SK-N-SH (cell line): ENCODE results near the gene ZNF484. TPM values are rescaled to one million over a fixed set of nuclear protein-coding genes. Genes with fewer than 3 reads are reported as not detected.

ENCODE experiments used
- CTCF ChIA-PET: fragments of 300-600, 350-600 bp; formaldehyde crosslinking; extraction: SDS; loops from one replicate; lab custom pipeline; 2021; lab: Yijun Ruan, JAX
- POLR2A ChIA-PET: fragments of 350-600 bp; sonication (Branson Sonifier 250); formaldehyde crosslinking; extraction: SDS; loops from one replicate; lab custom pipeline; 2020; ENCODE audit warnings: antibody characterized with exemption, inconsistent platforms; lab: Yijun Ruan, JAX
- DNase-seq: peaks from one replicate; pipeline ENCODE4 v3.0.0; 2012
- H2AFZ ChIP-seq: fragments of 200-600 bp; sonication (generic); 2 replicates; pipeline ENCODE4 v1.8.1; 2016; ENCODE audit warnings: antibody characterized with exemption, mild to moderate bottlenecking, low read depth
- H3F3A ChIP-seq: fragments of 200-600 bp; sonication (generic); replicated peaks from 2 replicates; pipeline ENCODE3; 2016; ENCODE audit warnings: antibody characterized with exemption, mild to moderate bottlenecking; ENCODE audit not compliant: insufficient read depth
- H3K27ac ChIP-seq, 2 experiments: fragments of 200-500 bp in 1 of 2; fragments of 200-600 bp in 1 of 2; sonication (Bioruptor generic) in 1 of 2; sonication (generic), shearing (Covaris generic) in 1 of 2; 2 replicates each; pipeline versions ENCODE4 v1.5.1 to v1.6.1; 2014 to 2016; ENCODE audit warnings: low read depth in 2 of 2, inconsistent platforms in 1 of 2, low read length in 1 of 2, mild to moderate bottlenecking in 1 of 2, mixed read lengths in 1 of 2
- H3K27me3 ChIP-seq: fragments of 200-600 bp; sonication (generic), shearing (Covaris generic); 2 replicates; pipeline ENCODE4 v1.6.1; 2016; ENCODE audit warnings: mixed run types; ENCODE audit not compliant: insufficient read depth
- H3K36me3 ChIP-seq, 2 experiments: fragments of 200-500 bp in 1 of 2; fragments of 200-600 bp in 1 of 2; sonication (Bioruptor generic) in 1 of 2; sonication (generic) in 1 of 2; replicated peaks in 1 of 2; 2 replicates each; pipeline versions ENCODE3 to v1.5.1; 2014 to 2016; ENCODE audit warnings: low read length in 1 of 2, mild to moderate bottlenecking in 1 of 2; ENCODE audit not compliant: insufficient read depth in 2 of 2, control insufficient read depth in 1 of 2
- H3K4me1 ChIP-seq, 2 experiments: fragments of 200-500 bp in 1 of 2; fragments of 200-600 bp in 1 of 2; sonication (Bioruptor generic) in 1 of 2; sonication (generic), shearing (Covaris generic) in 1 of 2; 2 replicates each; pipeline versions ENCODE4 v1.5.1 to v1.6.1; 2014 to 2016; ENCODE audit warnings: low read depth in 1 of 2, low read length in 1 of 2, mixed run types in 1 of 2; ENCODE audit not compliant: insufficient read depth in 2 of 2, control insufficient read depth in 1 of 2
- H3K4me2 ChIP-seq: fragments of 200-600 bp; sonication (generic), shearing (Covaris generic); 2 replicates; pipeline ENCODE4 v1.6.1; 2017; ENCODE audit warnings: mixed run types
- H3K4me3 ChIP-seq, 2 experiments: fragments of 200-500 bp in 1 of 2; fragments of 200-600 bp in 1 of 2; sonication (Bioruptor generic) in 1 of 2; sonication (generic), shearing (Covaris generic) in 1 of 2; 2 replicates each; pipeline versions ENCODE4 v1.5.1 to v1.8.1; 2014 to 2016; ENCODE audit warnings: low read depth in 2 of 2, inconsistent platforms in 1 of 2, low read length in 1 of 2, mild to moderate bottlenecking in 1 of 2, mixed read lengths in 1 of 2, moderate library complexity in 1 of 2
- H3K79me2 ChIP-seq: fragments of 200-600 bp; sonication (generic); 2 replicates; pipeline ENCODE4 v1.8.1; 2017; ENCODE audit warnings: mild to moderate bottlenecking; ENCODE audit not compliant: insufficient read depth
- H3K9ac ChIP-seq: fragments of 200-600 bp; sonication (generic); 2 replicates; pipeline ENCODE4 v1.6.1; 2017; ENCODE audit warnings: mixed run types
- H3K9me2 ChIP-seq: fragments of 200-600 bp; sonication (generic); 2 replicates; pipeline ENCODE4 v1.6.1; 2017; ENCODE audit warnings: mixed run types
- H3K9me3 ChIP-seq: fragments of 200-600 bp; sonication (generic); 2 replicates; pipeline ENCODE4 v1.6.1; 2017; ENCODE audit warnings: mixed run types, mild to moderate bottlenecking, moderate library complexity
- H4K20me1 ChIP-seq: fragments of 200-600 bp; sonication (generic); 2 replicates; pipeline ENCODE4 v1.6.1; 2017; ENCODE audit warnings: mild to moderate bottlenecking, mixed run types; ENCODE audit not compliant: insufficient read depth
- ELF1 ChIP-seq: IDR thresholded peaks from 2 replicates; pipeline ENCODE4 v1.4.0; 2012
- EP300 ChIP-seq, 2 experiments: IDR thresholded peaks; 2 replicates each; pipeline versions ENCODE4 v1.4.0 to v1.6.1; 2012; ENCODE audit warnings: borderline replicate concordance in 1 of 2, low read depth in 1 of 2, low read length in 1 of 2
- FOSL2 ChIP-seq: IDR thresholded peaks from 2 replicates; pipeline ENCODE4 v1.4.0; 2012; ENCODE audit warnings: low read depth, mild to moderate bottlenecking, moderate library complexity, borderline replicate concordance
- FOXJ3 ChIP-seq: sonication (generic); formaldehyde crosslinking; IDR thresholded peaks from 2 replicates; pipeline ENCODE4 v1.5.1; 2020; ENCODE audit warnings: mild to moderate bottlenecking, missing genetic modification reagents
- GATA2 ChIP-seq: sonication (generic); formaldehyde crosslinking; IDR thresholded peaks from 2 replicates; pipeline ENCODE4 v1.5.0; 2020; ENCODE audit warnings: mild to moderate bottlenecking, missing genetic modification reagents
- JUND ChIP-seq: IDR thresholded peaks from 2 replicates; pipeline ENCODE4 v1.4.0; 2012
- MEF2A ChIP-seq: IDR thresholded peaks from 2 replicates; pipeline ENCODE4 v1.4.0; 2012; ENCODE audit warnings: low read depth, borderline replicate concordance
- NRF1 ChIP-seq: IDR thresholded peaks from 2 replicates; pipeline ENCODE4 v1.6.1; 2012; ENCODE audit warnings: low read depth, mild to moderate bottlenecking, low read length
- POLR2AphosphoS5 ChIP-seq: IDR thresholded peaks from 2 replicates; pipeline ENCODE4 v1.6.1; 2012; ENCODE audit warnings: low read depth, low read length
- RCOR1 ChIP-seq: fragments of 150-350 bp; IDR thresholded peaks from 2 replicates; pipeline ENCODE4 v1.6.1; 2017; ENCODE audit warnings: antibody characterized with exemption, low read length
- RFX5 ChIP-seq: IDR thresholded peaks from 2 replicates; pipeline ENCODE4 v1.6.1; 2012; ENCODE audit warnings: mild to moderate bottlenecking, improper control_type of control experiment, low read length
- SIN3A ChIP-seq: IDR thresholded peaks from 2 replicates; pipeline ENCODE4 v1.6.1; 2012; ENCODE audit warnings: low read depth, mild to moderate bottlenecking, low read length, moderate library complexity, borderline replicate concordance
- SMC3 ChIP-seq: IDR thresholded peaks from 2 replicates; pipeline ENCODE4 v1.6.1; 2012; ENCODE audit warnings: low read depth, low read length, improper control_type of control experiment
- TAF1 ChIP-seq: IDR thresholded peaks from 2 replicates; pipeline ENCODE4 v1.6.1; 2012; ENCODE audit warnings: low read depth, mild to moderate bottlenecking, low read length, moderate library complexity, borderline replicate concordance
- TCF12 ChIP-seq: IDR thresholded peaks from 2 replicates; pipeline ENCODE4 v1.4.0; 2012
- TEAD4 ChIP-seq: IDR thresholded peaks from 2 replicates; pipeline ENCODE4 v1.4.0; 2012; ENCODE audit warnings: mild to moderate bottlenecking, borderline replicate concordance; ENCODE audit not compliant: insufficient read depth
- YY1 ChIP-seq: IDR thresholded peaks from 2 replicates; pipeline ENCODE4 v1.4.0; 2012; ENCODE audit warnings: low read depth, mild to moderate bottlenecking
- WGBS: methylation state at CpG from one replicate; pipeline ENCODE4 v1.1.6; 2017; ENCODE audit warnings: low lambda C conversion rate; 5-methylcytosine and 5-hydroxymethylcytosine counted together
- polyA plus RNA-seq, 3 experiments: library from polyadenylated mRNA; depleted of rRNA; stranded (reverse); fragments of >200 nt; gene quantifications; 2 replicates each; pipeline ENCODE4 v1.2.3, GENCODE V29; 2012
- TF ChIP-seq, protein P1 (sequence below): IDR thresholded peaks from 2 replicates; pipeline ENCODE4 v1.4.0; 2012; ENCODE audit warnings: low read depth, borderline replicate concordance
- TF ChIP-seq, protein P2 (sequence below): fragments of 200-600 bp; sonication (generic); IDR thresholded peaks from 2 replicates; pipeline ENCODE4 v1.6.1; 2017; ENCODE audit warnings: antibody characterized with exemption, mild to moderate bottlenecking, moderate library complexity
- TF ChIP-seq, protein P3 (sequence below): fragments of 150-350 bp; IDR thresholded peaks from 2 replicates; pipeline ENCODE4 v1.6.1; 2017; ENCODE audit warnings: antibody characterized with exemption, low read length, low read depth, borderline replicate concordance
- TF ChIP-seq, protein P4 (sequence below): IDR thresholded peaks from 2 replicates; pipeline ENCODE4 v1.6.1; 2012; ENCODE audit warnings: mild to moderate bottlenecking, low read depth, low read length, moderate library complexity

Gene ZNF484
- polyA plus RNA-seq, 1 of the 3 experiments (the other 2 are of a cell fraction), result 0.79 TPM

DNA sequence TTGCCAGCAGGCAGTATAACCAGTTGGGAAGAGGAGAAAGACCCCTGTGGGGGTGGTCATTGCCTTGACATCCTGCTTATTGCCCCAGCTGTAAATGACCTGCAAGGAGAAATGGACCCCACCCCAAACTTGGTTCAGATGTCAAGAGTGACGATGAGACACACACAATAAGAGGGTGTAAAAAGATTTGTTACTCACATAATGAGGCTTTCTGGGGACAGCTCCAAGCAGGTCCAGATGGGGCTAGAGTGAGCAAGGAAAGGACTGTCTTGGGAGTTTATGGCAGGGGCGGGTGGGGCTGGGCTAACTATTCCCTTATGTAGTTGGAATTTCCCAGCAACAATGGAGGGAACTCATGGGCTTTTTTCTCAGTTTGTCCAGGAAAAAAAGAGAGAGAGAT, 24.1 kb downstream of the ZNF484 start:
- H3K4me1 ChIP-seq, result no peaks in the 10 kb centered on the region
- H3K4me3 ChIP-seq, result no peak overlapping the region
- no peaks in the 10 kb centered on the region for H4K20me1 ChIP-seq
- no peak for DNase-seq
- no peaks in the 10 kb centered on the region for H3K9me3 ChIP-seq
- H3K9ac ChIP-seq, result no peak overlapping the region
- TF ChIP-seq TEAD4 (no peak), TAF1 (no peak), FOXJ3 (CRISPR knock-in tag) (no peak), RFX5 (no peak), MEF2A (no peak), JUND (no peak), RCOR1 (no peak), SMC3 (no peak), EP300 (IDR thresholded peaks at IDR 0.05; ENCODE audit: borderline replicate concordance in 1 of 2, low read depth in 1 of 2, low read length in 1 of 2) (no peak), POLR2AphosphoS5 (no peak), SIN3A (no peak), NRF1 (no peak), FOSL2 (no peak)
- TF ChIP-seq, protein P1, sequence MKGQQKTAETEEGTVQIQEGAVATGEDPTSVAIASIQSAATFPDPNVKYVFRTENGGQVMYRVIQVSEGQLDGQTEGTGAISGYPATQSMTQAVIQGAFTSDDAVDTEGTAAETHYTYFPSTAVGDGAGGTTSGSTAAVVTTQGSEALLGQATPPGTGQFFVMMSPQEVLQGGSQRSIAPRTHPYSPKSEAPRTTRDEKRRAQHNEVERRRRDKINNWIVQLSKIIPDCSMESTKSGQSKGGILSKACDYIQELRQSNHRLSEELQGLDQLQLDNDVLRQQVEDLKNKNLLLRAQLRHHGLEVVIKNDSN, result no peak
- TF ChIP-seq, protein P2, sequence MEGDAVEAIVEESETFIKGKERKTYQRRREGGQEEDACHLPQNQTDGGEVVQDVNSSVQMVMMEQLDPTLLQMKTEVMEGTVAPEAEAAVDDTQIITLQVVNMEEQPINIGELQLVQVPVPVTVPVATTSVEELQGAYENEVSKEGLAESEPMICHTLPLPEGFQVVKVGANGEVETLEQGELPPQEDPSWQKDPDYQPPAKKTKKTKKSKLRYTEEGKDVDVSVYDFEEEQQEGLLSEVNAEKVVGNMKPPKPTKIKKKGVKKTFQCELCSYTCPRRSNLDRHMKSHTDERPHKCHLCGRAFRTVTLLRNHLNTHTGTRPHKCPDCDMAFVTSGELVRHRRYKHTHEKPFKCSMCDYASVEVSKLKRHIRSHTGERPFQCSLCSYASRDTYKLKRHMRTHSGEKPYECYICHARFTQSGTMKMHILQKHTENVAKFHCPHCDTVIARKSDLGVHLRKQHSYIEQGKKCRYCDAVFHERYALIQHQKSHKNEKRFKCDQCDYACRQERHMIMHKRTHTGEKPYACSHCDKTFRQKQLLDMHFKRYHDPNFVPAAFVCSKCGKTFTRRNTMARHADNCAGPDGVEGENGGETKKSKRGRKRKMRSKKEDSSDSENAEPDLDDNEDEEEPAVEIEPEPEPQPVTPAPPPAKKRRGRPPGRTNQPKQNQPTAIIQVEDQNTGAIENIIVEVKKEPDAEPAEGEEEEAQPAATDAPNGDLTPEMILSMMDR, result no peak
- TF ChIP-seq, protein P3, sequence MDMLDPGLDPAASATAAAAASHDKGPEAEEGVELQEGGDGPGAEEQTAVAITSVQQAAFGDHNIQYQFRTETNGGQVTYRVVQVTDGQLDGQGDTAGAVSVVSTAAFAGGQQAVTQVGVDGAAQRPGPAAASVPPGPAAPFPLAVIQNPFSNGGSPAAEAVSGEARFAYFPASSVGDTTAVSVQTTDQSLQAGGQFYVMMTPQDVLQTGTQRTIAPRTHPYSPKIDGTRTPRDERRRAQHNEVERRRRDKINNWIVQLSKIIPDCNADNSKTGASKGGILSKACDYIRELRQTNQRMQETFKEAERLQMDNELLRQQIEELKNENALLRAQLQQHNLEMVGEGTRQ, result no peak
- H2AFZ ChIP-seq, result no peak overlapping the region
- no peaks in the 10 kb centered on the region for H3K27me3 ChIP-seq
- H3K4me2 ChIP-seq, result no peak overlapping the region
- H3K79me2 ChIP-seq, result no peaks in the 10 kb centered on the region
- H3K36me3 ChIP-seq, result peaks cover 41 to 83% of the 10 kb centered on the region in 2 experiments
- 60% methylated on average over 2 of the region's 2 CpGs for WGBS
- CTCF ChIA-PET, result no interaction called here
- POLR2A ChIA-PET, result no interaction called here
- H3F3A ChIP-seq, result peaks cover 3% of the 10 kb centered on the region
- H3K27ac ChIP-seq, result no peak overlapping the region
- H3K9me2 ChIP-seq, result no peaks in the 10 kb centered on the region

DNA sequence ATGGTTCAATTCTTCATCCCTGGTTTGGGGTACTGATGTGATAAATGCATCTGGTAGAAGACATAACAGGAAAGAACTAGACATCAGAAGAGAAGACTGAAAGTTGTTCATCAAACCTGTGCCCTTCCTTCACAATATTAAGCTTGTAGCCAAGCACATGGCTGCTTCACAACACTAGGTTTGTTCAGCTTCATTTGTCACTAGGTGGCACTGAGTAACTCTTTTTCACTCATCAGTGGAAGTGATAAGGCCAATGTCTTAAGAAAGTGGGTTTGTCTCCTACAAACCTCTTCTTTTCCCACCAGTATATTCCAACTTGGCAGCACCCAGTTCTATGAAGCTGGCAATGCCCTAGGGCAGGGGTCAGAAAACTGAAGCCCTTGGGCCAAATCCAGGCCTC, 26.9 kb downstream of the ZNF484 start:
- Histone ChIP-seq H3K4me3 (no peak overlapping the region), H3F3A (peaks cover 3% of the 10 kb centered on the region), H3K9ac (no peak overlapping the region), H3K9me3 (peaks cover 15% of the 10 kb centered on the region; the same call in 1 of the 2 replicates), H2AFZ (no peak overlapping the region), H3K4me2 (no peak overlapping the region), H4K20me1 (no peaks in the 10 kb centered on the region), H3K36me3 (peaks cover 60 to 94% of the 10 kb centered on the region in 2 experiments), H3K27ac (no peak overlapping the region), H3K27me3 (no peaks in the 10 kb centered on the region), H3K9me2 (no peaks in the 10 kb centered on the region), H3K79me2 (no peaks in the 10 kb centered on the region), H3K4me1 (no peaks in the 10 kb centered on the region)
- no peak for DNase-seq
- POLR2A ChIA-PET, result no interaction called here
- CTCF ChIA-PET, result no interaction called here
- TF ChIP-seq, protein P3, result no peak
- TF ChIP-seq TCF12, result no peak
- no peak for TF ChIP-seq ELF1
- no peak for TF ChIP-seq YY1
- TF ChIP-seq GATA2 (CRISPR knock-in tag), result no peak
- TF ChIP-seq, protein P4, sequence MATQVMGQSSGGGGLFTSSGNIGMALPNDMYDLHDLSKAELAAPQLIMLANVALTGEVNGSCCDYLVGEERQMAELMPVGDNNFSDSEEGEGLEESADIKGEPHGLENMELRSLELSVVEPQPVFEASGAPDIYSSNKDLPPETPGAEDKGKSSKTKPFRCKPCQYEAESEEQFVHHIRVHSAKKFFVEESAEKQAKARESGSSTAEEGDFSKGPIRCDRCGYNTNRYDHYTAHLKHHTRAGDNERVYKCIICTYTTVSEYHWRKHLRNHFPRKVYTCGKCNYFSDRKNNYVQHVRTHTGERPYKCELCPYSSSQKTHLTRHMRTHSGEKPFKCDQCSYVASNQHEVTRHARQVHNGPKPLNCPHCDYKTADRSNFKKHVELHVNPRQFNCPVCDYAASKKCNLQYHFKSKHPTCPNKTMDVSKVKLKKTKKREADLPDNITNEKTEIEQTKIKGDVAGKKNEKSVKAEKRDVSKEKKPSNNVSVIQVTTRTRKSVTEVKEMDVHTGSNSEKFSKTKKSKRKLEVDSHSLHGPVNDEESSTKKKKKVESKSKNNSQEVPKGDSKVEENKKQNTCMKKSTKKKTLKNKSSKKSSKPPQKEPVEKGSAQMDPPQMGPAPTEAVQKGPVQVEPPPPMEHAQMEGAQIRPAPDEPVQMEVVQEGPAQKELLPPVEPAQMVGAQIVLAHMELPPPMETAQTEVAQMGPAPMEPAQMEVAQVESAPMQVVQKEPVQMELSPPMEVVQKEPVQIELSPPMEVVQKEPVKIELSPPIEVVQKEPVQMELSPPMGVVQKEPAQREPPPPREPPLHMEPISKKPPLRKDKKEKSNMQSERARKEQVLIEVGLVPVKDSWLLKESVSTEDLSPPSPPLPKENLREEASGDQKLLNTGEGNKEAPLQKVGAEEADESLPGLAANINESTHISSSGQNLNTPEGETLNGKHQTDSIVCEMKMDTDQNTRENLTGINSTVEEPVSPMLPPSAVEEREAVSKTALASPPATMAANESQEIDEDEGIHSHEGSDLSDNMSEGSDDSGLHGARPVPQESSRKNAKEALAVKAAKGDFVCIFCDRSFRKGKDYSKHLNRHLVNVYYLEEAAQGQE, result no peak
